Cerebellar cortex (tissue), 1 donor: Measurements from ENCODE around the gene LANCL3.
"Not testable (repeated sequence)": the region's sequence is repeated elsewhere in the genome, so short reads cannot be mapped to it uniquely, and the experiment has no call there.

Experiments
- DNase-seq: peaks from one replicate; pipeline ENCODE4 v3.0.0-alpha.2; 2015; ENCODE audit warnings: low spot score

LANCL3 gene

DNA sequence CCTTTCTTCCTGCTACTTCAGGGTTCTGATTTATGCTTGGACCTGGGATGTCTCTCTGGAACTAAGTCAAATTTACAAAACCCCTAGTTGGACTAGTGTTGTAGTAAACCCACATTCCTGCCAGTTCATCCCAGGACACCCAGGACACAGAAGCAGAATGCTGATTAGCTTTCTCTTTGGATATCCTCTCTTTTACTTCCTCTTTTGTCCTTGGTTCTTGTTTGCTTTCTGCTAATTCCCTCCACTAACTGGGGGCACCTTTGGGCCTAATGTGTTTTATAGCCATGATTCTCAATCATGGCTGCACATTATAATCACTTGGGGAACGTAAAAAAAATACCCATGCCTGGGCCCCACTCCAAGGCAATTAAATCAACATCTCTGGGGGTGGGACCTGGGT, 42.5 kb downstream of the LANCL3 start:
- DNase-seq = no peak

DNA sequence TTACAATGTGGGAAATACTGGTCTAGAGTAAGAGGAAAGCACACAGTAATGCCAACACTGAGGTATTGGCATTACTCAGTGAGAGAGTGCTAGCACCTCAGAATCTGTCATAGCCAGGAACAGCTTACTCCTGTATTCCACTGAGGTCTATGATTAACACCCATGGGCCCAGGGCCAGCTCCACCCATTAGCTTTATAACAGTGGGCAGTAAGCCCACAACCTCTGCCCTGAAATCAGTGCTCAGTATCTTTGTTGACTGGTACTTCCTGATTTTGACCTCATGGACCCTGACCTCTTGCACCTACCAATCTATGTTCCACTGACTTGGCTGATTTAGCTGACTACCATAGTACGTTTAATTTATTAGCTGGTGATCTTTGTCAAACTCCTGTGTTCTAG, 56.1 kb downstream of the LANCL3 start:
- no peak for DNase-seq

DNA sequence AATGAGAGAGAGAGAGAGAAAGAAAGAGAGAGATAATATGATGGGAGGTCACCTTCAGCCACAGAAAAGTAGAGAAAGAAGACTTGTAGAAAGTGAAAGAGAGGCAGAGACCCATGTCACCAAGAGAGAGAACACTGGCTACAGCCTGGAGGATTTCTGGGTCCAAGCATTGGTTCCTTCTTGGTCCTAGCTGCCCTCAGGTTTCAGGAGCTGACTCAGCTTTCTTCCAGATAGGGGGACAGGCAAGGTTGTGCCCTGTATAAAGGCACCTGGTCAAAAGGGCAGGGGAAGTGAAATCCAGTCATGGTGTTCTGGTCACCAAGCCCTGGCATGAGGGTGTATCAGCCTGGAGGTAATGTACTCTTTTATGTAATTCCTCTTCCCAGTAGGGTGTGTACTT, 66.6 kb downstream of the LANCL3 start:
- DNase-seq = no peak

DNA sequence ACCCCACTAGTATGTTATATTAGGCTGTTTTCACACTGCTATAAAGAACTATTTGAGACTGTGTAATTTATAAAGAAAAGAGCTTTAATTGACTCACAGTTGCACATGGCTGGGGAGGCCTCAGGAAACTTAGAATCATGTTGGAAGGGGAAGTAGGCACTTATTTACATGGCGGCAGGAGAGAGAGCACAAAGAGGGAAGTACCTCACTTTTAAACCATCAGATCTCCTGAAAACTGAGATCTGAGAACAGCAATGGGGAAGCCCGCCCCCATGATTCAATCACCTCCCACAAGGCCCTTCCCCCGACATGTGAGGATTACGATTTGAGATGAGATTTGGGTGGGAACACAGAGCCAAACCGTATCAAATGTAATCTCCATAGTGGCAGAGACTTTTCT, 68.7 kb downstream of the LANCL3 start:
- no peak for DNase-seq

DNA sequence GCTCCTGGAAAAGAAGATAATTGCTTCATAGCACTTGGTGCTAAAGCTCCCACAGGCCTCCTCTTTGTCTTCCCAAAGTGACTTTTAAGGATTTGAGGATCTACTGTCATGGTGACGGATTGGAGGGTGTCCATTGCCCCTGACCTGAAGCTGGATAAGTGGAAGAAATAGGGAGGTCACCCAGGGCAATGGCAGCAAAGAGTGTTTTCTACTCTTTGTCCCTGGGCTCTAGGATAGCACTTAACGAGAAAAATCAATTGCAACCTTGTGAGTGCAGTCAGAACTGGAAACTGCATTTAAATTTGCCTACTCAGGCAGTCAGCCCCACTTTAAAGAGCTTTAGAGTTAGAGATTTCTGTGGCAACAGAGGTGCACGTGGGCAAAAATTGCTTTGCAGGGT, 70.4 kb downstream of the LANCL3 start:
- DNase-seq = no peak

DNA sequence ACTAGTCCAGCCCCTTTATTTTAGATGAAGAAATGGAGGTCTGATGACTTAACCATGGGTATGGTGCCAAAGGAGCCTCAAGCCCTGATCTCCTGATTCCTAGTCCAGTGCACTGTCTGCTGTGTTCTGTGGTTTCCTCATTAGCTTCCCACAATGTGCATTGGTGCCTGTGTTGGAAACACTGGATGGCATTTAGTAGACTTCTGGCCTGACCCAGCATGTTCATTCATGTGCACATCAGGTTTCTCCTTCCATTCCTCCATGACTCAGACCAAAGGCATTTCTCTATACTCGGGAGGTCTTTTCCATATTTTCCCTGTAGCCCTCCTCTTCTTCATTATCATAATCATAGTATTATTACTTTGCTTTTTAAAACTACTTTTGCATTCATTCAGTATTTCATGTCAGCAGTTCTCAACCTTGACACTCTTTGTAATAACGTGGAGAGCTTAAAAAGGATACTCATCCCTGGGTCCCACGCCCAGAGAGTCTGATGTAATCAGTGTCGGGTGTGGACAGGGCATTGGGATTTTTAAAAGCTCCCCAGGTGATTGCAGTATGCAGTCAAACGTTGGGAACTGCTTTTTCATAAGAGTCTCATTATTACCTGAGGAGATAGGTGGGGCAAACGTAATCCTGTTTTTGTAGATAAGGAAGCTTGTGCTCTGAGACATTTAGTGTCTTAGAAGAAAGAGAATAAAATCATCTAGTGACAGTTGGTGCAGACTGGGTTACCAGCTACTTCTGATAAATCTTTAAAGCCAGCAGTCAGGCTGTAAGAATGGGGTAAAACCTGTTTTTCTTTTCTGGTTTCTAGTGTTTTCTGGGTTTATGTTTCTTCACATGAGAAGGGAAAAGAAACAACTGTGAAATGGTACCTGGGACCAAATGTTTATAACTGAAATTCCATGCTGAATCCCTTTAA, 73.2 kb downstream of the LANCL3 start:
- no peak for DNase-seq

DNA sequence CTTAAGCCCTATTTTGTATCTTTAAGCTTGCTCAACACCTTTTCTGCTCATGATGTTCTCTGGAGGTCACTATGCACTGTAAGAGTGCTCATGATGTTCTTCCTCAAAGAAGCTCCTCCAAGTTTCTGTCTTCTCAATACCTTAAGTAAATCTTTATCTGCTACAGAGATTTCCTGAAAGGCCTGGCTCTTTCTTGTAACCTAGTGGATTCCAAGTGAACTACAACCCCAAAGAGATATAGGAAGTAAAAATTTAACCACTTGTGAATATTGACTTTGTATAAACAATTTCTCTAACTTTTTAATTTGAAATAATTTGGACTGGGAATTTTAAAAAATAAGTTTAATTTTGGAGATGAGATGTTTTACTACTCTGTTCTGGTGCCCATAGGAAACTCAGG, 74.8 kb downstream of the LANCL3 start:
- no peak for DNase-seq

DNA sequence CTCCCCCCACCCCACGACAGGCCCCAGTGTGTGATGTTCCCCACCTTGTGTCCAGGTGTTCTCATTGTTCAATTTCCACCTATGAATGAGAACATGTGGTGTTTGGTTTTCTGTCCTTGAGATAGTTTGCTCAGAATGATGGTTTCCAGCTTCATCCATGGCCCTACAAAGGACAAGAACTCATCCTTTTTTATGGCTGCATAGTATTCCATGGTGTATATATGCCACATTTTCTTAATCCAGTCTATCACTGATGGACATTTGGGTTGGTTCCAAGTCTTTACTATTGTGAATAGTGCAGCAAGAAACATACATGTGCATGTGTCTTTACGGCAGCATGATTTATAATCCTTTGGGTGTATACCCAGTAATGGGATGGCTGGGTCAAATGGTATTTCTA, 79.4 kb downstream of the LANCL3 start:
- not testable (repeated sequence) for DNase-seq

DNA sequence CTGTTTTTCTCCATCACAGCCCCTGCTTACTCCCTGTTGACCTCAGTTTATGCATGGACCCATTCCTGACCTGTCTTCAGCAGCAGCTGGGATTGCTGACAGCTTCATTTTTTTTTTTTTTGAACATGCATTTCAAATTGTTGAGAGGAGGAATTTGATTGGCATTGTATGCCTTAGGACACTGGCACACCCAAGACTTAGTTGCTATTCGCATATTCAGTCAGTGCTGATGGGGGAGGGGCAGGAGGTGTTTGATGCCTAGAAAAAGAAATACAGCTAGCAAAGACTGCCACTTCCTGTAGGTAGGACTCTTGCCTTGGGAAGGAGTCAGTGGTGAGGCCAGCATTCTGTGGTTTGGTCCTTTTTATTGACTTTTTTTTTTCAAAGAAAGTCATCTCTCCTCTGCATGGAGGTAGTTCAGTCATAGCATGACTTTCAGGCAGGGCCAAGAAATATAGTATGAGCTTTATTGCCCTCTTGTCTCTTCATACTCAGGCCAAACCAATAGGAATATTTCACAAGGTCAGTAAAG, 80.5 kb downstream of the LANCL3 start:
- DNase-seq = no peak

DNA sequence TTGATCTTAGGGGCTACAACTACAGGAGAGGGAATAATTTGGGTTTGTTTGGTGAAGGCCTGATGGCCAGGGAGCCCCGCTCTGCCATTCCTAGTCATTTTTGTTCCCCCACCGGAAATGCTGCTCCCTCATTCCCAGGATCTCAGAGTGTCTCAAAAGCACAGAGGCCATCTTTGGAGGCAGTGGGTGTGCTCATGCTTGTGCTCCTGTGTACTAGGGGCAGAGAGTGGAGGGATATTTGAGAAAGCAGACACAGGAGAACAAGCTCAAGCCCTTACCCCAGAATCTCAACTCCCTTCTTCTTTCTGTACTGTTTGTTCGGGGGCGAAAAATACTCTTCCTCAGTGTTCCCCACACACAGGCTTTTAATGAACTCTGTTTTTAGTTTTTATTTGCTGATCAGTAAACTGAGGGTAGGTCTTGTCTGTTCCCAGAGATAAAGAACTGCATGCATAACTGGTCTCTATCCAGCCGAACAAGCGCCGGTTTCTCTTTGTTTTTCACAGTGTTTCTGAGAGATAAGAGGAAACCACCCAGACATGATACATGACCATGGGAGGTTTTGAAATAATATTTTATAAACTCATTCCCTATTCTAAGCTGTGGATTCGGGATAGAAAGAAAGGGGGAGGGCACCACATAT, 81.2 kb downstream of the LANCL3 start:
- DNase-seq = no peak

DNA sequence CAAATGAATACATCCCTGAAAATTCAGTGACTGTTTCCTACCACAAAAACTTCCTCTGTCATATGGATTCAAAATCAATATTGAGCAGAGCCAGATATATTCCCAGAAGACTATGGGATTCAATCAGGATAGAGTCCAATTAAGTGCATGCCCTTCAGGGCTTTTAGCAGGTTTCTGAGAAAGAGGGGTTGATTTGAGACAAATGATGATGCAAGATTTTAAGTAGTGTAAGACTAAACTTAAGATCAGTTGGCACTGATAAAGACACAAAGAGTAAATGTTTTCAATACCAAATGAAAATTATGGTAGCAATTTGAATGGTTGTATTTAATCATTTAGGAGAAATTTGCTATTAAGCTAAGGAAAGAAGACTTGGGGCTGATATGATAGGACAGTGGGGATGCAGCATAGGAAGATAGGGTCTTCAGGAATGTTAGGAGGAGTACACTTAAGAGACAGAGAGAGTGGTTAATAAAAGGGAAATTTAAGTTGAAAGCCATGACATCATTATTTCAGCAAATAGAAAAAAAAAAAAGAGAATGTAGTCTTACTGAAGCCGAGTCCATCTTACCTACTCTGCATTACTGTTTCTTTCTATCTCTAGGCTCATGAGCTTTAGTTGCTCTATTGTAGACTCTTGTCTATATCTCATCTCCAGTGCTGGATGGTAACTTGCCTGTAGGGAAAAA, 82.1 kb downstream of the LANCL3 start:
- no peak for DNase-seq

DNA sequence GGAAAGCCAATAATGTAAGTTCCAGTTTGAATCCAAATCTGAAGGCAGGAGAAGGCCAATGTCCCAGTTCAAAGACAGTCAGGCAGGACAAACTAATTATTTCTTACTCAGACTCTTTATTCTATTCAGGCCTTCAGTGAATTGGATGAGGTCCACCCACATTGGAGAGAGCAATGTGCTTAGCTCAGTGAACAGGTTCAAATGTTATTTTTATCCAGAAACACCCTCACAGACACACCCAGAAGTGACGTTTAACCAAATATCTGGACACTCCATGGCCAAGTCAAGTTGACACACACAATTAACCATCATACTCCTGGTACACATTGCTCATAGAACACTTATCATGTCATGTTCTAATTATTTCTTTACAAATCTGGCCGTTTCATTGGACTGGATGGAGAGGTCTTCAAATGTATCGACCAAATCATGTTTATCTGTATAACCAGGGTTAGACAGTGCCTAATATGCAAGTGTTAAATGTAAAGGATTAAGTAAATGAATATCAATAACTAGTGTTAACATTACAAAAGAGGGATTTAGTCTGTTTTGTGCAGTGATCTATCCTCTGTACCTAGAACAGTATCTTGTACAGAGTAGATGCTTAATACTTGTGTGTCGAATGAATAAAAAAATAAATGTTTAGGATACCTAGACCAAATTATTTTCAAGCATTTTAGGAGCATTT, 87.0 kb downstream of the LANCL3 start:
- no peak for DNase-seq

DNA sequence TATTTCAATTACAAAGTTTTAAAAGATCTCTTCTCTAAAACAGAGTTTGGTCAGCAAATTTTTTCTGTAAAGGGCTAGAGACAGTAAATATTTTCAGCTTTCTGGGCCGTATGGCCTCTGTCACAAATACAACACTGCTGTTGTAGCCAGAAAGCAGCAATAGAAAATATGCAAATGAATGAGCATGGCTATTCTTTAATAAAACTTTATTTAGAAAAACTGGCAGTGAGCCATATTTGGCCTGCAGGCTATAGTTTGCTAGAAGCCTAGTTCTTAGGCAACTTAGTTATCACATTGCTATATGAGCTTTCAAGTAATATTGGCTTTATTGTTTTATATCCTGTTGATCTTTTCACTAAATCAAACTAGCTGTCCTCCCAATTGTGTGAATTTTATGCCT, 87.6 kb downstream of the LANCL3 start:
- DNase-seq = no peak

DNA sequence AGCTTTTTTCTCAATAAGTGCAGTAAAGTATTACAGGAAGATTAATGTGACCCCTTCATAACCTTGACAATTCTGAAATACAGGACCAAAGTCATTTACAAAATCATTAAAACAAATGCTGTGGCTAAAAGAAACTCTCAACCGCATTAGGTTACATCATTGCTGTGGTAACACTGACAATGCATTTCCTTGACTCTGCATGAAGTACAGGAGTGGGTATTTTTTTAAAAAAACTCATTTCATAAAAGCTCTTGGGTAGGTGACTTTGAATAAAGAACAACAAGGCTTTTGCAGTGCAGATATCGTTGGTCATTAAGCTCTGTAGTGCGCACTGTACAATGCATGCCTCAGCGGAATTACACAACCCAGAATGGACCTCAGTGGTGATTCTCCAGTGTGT, 90.7 kb downstream of the LANCL3 start:
- DNase-seq = no peak

DNA sequence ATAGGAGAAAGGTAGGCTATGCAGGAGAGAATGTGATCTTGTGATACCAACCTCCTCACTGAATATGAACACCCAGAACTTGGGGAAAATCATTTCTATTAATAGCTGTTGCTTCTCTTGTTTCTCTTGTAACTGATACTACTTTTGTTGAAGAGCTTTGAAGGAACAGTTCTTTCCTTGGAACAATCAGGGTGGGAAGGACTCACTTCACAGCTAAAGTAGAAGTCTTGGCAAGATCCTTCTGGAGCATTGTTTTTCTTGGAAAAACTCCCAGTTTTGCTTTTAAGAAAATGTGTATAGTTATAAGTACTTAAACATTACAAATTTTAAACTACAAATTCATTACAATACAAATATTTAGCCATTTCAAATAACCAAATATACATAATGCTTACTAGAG, 95.1 kb downstream of the LANCL3 start:
- DNase-seq = no peak

DNA sequence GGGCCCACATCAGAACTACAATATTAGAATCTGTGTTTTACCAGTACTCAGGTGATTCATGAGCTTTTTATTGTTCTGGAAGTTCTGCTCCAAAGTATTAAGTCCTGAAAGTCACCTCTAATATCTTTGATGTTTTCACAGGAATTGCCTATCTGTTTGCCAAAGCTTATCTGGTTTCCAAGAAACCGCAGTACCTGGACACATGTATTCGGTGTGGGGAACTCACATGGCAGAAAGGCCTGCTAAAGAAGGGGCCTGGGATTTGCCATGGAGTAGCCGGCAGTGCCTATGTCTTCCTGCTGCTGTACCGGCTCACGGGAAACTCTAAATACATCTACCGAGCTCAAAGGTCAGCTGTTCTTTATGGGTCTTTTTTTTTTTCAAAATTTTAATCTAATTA, 95.7 kb downstream of the LANCL3 start:
- no peak for DNase-seq

DNA sequence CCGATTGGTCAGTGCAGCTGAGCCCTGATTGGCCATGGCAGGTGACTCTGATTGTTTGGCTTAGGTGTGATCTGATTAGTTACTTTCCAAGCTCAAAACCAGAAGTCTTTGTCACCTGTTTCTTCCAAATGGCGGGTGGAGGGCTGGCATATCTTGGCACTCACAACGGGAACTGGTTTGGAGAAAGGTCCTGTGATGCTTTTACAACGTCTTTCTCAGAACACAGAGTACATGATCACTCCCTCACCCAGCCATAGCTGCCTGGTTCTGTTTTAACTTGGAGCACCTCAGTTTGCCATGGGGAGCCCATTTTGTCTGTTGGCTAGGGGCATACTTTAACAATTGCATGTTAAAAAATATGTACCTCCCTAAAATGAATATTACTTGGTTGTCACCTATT, 101.1 kb downstream of the LANCL3 start:
- no peak for DNase-seq

DNA sequence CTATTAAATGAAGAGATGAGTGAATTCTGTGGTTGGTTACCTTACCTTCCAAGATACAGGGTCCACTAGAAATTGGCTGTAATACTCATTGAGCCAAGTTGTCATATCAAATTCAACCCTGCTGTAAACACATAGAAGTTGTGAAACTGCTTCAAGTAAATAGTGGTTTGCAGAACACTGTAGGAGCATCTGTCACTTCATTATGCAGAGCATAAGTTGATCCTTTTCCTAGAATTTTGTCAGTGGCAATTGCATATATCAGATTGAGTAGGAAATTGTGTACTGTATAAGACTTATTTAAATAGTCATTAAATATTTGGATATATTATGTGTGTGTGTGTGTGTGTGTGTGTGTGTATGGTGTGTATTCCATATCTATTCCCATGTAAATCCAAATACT, 105.3 kb downstream of the LANCL3 start:
- DNase-seq = no peak

DNA sequence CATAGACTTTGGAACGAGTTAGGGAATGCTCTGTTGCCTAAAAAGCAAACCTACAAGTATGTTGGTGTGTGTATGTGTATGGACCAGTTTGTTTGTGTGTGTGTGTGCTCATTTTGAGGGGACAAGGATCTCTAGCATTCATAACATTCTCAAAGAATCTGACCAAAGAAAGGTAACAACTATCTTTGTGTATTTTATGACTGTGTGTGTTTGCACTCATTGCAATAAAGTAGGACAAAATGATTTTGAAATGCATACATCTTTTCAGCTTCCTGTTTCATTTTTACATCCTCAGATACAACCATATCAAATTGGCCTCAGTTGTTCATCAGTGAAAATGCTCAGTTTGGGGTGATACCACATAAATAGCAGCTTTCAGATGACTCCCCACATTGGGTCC, 105.8 kb downstream of the LANCL3 start:
- DNase-seq = no peak

DNA sequence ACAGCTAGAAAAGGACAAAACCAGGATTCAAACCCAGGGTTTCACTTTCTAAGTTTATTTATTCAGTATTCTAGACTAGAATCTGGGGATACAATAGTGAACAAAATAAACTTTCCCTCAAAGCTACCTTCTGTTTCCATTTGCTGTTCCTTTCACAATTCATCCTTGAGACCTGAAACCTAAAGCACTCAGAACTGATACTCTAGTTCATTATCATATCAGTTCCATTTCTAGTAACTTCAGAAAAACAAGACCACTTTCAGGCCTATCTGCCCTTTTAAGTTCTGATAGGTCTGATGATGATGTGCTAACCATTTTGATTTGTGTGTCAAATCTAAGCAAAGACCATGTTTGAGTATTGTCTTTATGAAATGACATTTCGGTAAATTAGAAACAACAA, 106.3 kb downstream of the LANCL3 start:
- no peak for DNase-seq

DNA sequence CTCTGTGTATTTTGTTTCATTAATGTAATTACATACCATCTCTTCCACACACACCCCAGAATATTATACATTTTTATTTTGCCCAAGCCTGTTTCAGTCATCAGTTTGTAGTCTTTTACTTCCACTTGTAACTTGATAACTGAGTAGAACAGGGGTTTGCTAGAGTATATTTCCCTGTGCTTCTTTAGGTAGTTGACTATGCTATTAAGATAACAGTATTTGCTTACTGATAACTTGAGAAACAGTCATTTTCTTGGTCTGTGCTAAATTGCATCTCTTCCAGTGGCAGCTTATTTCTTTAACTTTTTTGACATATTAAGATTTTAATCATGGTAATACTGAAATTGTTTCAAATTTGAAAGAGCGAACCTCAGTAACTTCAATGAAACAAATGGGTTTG, 107.1 kb downstream of the LANCL3 start:
- no peak for DNase-seq

DNA sequence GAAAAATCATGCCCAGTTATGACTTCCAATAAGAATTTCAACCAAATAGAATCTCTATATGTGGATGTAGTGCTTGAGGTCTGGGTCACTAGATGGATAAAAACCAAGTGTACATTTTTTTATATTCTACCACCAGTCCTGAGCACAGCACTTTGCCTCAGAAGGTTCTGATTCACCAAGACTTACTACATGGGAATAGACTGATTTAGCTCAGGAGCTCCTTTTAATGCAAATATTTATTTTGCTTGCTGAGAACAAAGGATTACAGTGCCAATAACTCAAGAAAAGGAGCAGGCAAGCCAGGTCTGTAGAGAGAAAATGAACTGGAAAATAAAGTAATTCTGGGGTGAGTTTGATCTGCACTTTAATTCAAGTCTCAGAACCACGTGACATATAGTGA, 107.8 kb downstream of the LANCL3 start:
- no peak for DNase-seq
